IMR-90 (cell line): ENCODE measurements around the gene HSPB6. TPM values are rescaled to one million over a fixed set of nuclear protein-coding genes. Genes with fewer than 3 reads are reported as not detected.

ENCODE experiments used
- ATAC-seq: fragments of 200-7000 bp; cut with Tn5 transposase; 2 replicates; pipeline ENCODE4 v1.9.1; 2020; ENCODE audit warnings: low read depth, mild to moderate bottlenecking, moderate library complexity
- BruUV-seq: library from RNA; stranded (reverse); fragments of 400-500 nt; replicated peaks from 2 replicates; lab custom pipeline; 2021; lab: Mats Ljungman, UMichigan
- CTCF ChIA-PET: fragments of 300-600 bp; formaldehyde crosslinking; extraction: SDS; loops from one replicate; lab custom pipeline; 2021; ENCODE audit warnings: antibody characterized with exemption; lab: Yijun Ruan, JAX
- POLR2A ChIA-PET: fragments of 300-600 bp; sonication (Branson Sonifier 250); formaldehyde crosslinking; loops from one replicate; lab custom pipeline; 2022; ENCODE audit warnings: antibody characterized with exemption; ENCODE audit not compliant: unreplicated experiment; lab: Charles Lee
- DNase-seq: peaks from one replicate; pipeline ENCODE4 v3.0.0; 2013
- H2AFZ ChIP-seq: replicated peaks from 2 replicates; pipeline ENCODE3; 2013; ENCODE audit warnings: low read length, mild to moderate bottlenecking; ENCODE audit not compliant: poor library complexity
- H2AK5ac ChIP-seq: 2 replicates; pipeline ENCODE4 v1.6.1; 2013; ENCODE audit warnings: low read depth, low read length, inconsistent platforms
- H2AK9ac ChIP-seq: replicated peaks from 2 replicates; pipeline ENCODE3; 2013; ENCODE audit warnings: mild to moderate bottlenecking, low read depth, low read length, moderate library complexity; ENCODE audit not compliant: poor library complexity
- H2BK120ac ChIP-seq: 2 replicates; pipeline ENCODE4 v1.6.1; 2013; ENCODE audit warnings: low read depth, low read length, inconsistent platforms
- H2BK15ac ChIP-seq: 3 replicates; pipeline ENCODE4 v1.6.1; 2013; ENCODE audit warnings: low read depth, low read length, inconsistent platforms
- H2BK20ac ChIP-seq: 2 replicates; pipeline ENCODE4 v1.6.1; 2013; ENCODE audit warnings: low read depth, mild to moderate bottlenecking, inconsistent platforms, low read length, moderate library complexity
- H2BK5ac ChIP-seq: 2 replicates; pipeline ENCODE4 v1.6.1; 2013; ENCODE audit warnings: mild to moderate bottlenecking, low read depth, low read length, inconsistent platforms; ENCODE audit not compliant: poor library complexity, severe bottlenecking
- H3K14ac ChIP-seq: replicated peaks from 2 replicates; pipeline ENCODE4 v1.6.1; 2013; ENCODE audit warnings: low read depth, low read length, inconsistent platforms
- H3K18ac ChIP-seq: 2 replicates; pipeline ENCODE4 v1.6.1; 2013; ENCODE audit warnings: low read depth, low read length, control low read depth
- H3K23ac ChIP-seq: 2 replicates; pipeline ENCODE4 v1.6.1; 2013; ENCODE audit warnings: low read depth, low read length, inconsistent platforms
- H3K27ac ChIP-seq: 2 replicates; pipeline ENCODE4 v1.5.1; 2013; ENCODE audit warnings: mild to moderate bottlenecking, control low read depth, low read length; ENCODE audit not compliant: insufficient read depth
- H3K27me3 ChIP-seq: 2 replicates; pipeline ENCODE4 v1.6.1; 2013; ENCODE audit warnings: low read length; ENCODE audit not compliant: control insufficient read depth, insufficient read depth
- H3K36me3 ChIP-seq: 2 replicates; pipeline ENCODE4 v1.6.1; 2013; ENCODE audit warnings: low read length, mixed read lengths; ENCODE audit not compliant: control insufficient read depth, insufficient read depth
- H3K4ac ChIP-seq: 2 replicates; pipeline ENCODE4 v1.6.1; 2013; ENCODE audit warnings: low read depth, low read length, inconsistent platforms
- H3K4me1 ChIP-seq: 2 replicates; pipeline ENCODE4 v1.6.1; 2013; ENCODE audit warnings: low read length, mixed read lengths; ENCODE audit not compliant: control insufficient read depth, insufficient read depth
- H3K4me2 ChIP-seq: 2 replicates; pipeline ENCODE4 v1.6.1; 2013; ENCODE audit warnings: low read depth, mild to moderate bottlenecking, control low read depth, low read length, moderate library complexity
- H3K4me3 ChIP-seq: 2 replicates; pipeline ENCODE4 v1.5.1; 2013; ENCODE audit warnings: low read depth, mild to moderate bottlenecking, control low read depth, low read length, moderate library complexity; ENCODE audit not compliant: insufficient read depth
- H3K56ac ChIP-seq: 2 replicates; pipeline ENCODE4 v1.6.1; 2013; ENCODE audit warnings: low read length, inconsistent platforms; ENCODE audit not compliant: insufficient read depth; ENCODE audit errors: extremely low read depth
- H3K79me1 ChIP-seq, 2 experiments: 2 replicates each; pipeline ENCODE4 v1.6.1; 2013; ENCODE audit warnings: low read length in 2 of 2, inconsistent platforms in 1 of 2, low read depth in 1 of 2
- H3K9ac ChIP-seq: 2 replicates; pipeline ENCODE4 v1.6.1; 2013; ENCODE audit warnings: low read depth, low read length, control low read depth
- H3K9me1 ChIP-seq: 2 replicates; pipeline ENCODE4 v1.6.1; 2013; ENCODE audit warnings: low read length, inconsistent platforms; ENCODE audit not compliant: insufficient read depth
- H3K9me3 ChIP-seq: 2 replicates; pipeline ENCODE4 v1.6.1; 2013; ENCODE audit warnings: low read length; ENCODE audit not compliant: control insufficient read depth, insufficient read depth
- H4K20me1 ChIP-seq: 2 replicates; pipeline ENCODE4 v1.6.1; 2013; ENCODE audit warnings: low read length, inconsistent platforms; ENCODE audit not compliant: insufficient read depth
- H4K5ac ChIP-seq: 2 replicates; pipeline ENCODE4 v1.6.1; 2013; ENCODE audit warnings: mild to moderate bottlenecking, low read depth, low read length, control low read depth
- H4K8ac ChIP-seq, 2 experiments: 2 replicates each; pipeline ENCODE4 v1.6.1; 2013; ENCODE audit warnings: low read depth in 2 of 2, low read length in 2 of 2, control low read depth in 1 of 2, inconsistent platforms in 1 of 2
- H4K91ac ChIP-seq: 2 replicates; pipeline ENCODE4 v1.6.1; 2013; ENCODE audit warnings: low read depth, low read length, inconsistent platforms; ENCODE audit not compliant: insufficient read depth
- BHLHE40 ChIP-seq: fragments of 150-350 bp; IDR thresholded peaks from 2 replicates; pipeline ENCODE4 v1.6.1; 2016; ENCODE audit warnings: mild to moderate bottlenecking, low read depth, low read length
- CEBPB ChIP-seq: IDR thresholded peaks from 2 replicates; pipeline ENCODE4 v1.6.1; 2012; ENCODE audit warnings: low read depth, low read length, improper control_type of control experiment
- CTCF ChIP-seq: conservative IDR thresholded peaks from 2 replicates; pipeline ENCODE4 v1.5.1; 2012; ENCODE audit warnings: mild to moderate bottlenecking, low read depth, low read length, improper control_type of control experiment
- MAFK ChIP-seq: IDR thresholded peaks from 2 replicates; pipeline ENCODE4 v1.6.1; 2012; ENCODE audit warnings: low read depth, low read length, improper control_type of control experiment
- MAZ ChIP-seq: IDR thresholded peaks from 2 replicates; pipeline ENCODE4 v1.6.1; 2012; ENCODE audit warnings: low read depth, mild to moderate bottlenecking, low read length, improper control_type of control experiment, moderate library complexity, borderline replicate concordance
- MXI1 ChIP-seq: IDR thresholded peaks from 2 replicates; pipeline ENCODE4 v1.6.1; 2012; ENCODE audit warnings: low read depth, mild to moderate bottlenecking, low read length, moderate library complexity, borderline replicate concordance
- NFE2L2 ChIP-seq: fragments of 150-350 bp; IDR thresholded peaks from 2 replicates; pipeline ENCODE4 v1.6.1; 2016; ENCODE audit warnings: low read depth, mild to moderate bottlenecking, low read length
- POLR2A ChIP-seq: IDR thresholded peaks from 2 replicates; pipeline ENCODE4 v1.6.1; 2012; ENCODE audit warnings: mild to moderate bottlenecking, low read depth, low read length
- RCOR1 ChIP-seq: IDR thresholded peaks from 2 replicates; pipeline ENCODE4 v1.6.1; 2012; ENCODE audit warnings: mild to moderate bottlenecking, low read length, improper control_type of control experiment; ENCODE audit not compliant: insufficient replicate concordance
- SMC3 ChIP-seq: fragments of 150-350 bp; IDR thresholded peaks from 2 replicates; pipeline ENCODE4 v1.6.1; 2016; ENCODE audit warnings: low read depth, mild to moderate bottlenecking, antibody characterized with exemption, low read length, moderate library complexity
- WGBS, 2 experiments: methylation state at CpG; one replicate each; pipeline versions ENCODE4 v1.1.5 to v1.1.7; 2013; ENCODE audit warnings: missing lambda C conversion rate in 2 of 2; ENCODE audit not compliant: insufficient read length in 1 of 2; ENCODE audit errors: extremely low coverage in 2 of 2; 5-methylcytosine and 5-hydroxymethylcytosine counted together
- dilution Hi-C: fragments of 300-500 bp; cut with HindIII; formaldehyde crosslinking; loops from one replicate; pipeline ENCODE4 v1.14.3; 2018; ENCODE audit warnings: low sequenced_read_pairs; ENCODE audit not compliant: unreplicated experiment
- in situ Hi-C: fragments of 300-500 bp; cut with MboI; formaldehyde crosslinking; loops from 3 replicates; pipeline ENCODE4 v1.14.3; 2019; ENCODE audit warnings: low sequenced_read_pairs, inconsistent platforms, mixed read lengths
- intact Hi-C: fragments of 100-400 bp; cut with micrococcal nuclease; formaldehyde crosslinking; loops from 2 replicates; pipeline ENCODE4 v1.10.0; 2022
- polyA plus RNA-seq, 3 experiments: library from polyadenylated mRNA; depleted of rRNA; stranded (reverse); fragments of >200 nt; gene quantifications; 2 replicates each; pipeline ENCODE4 v1.2.3, GENCODE V29; 2012; ENCODE audit warnings: low replicate concordance in 1 of 3
- total RNA-seq: library from RNA; depleted of rRNA; stranded (reverse); fragments of >200 nt; gene quantifications from 2 replicates; pipeline ENCODE4 v1.2.3, GENCODE V29; 2012
- TF ChIP-seq, protein P1 (sequence below): fragments of 150-350 bp; IDR thresholded peaks from 2 replicates; pipeline ENCODE4 v1.6.1; 2017; ENCODE audit warnings: mild to moderate bottlenecking, antibody characterized with exemption, low read length, low read depth

HSPB6 gene
- total and polyA plus RNA-seq, 2 of the 4 experiments (the other 2 are of a cell fraction) = 5.7 to 206 TPM

- peaks cover 94% of the 10 kb centered on the region for H3K36me3 ChIP-seq
- H3K9me3 ChIP-seq = no peaks in the 10 kb centered on the region
- no peak overlapping the region for H2BK5ac ChIP-seq
- no peak overlapping the region for H3K4me3 ChIP-seq
- no peak overlapping the region for H2AK9ac ChIP-seq
- no peak overlapping the region for H4K91ac ChIP-seq
- H4K8ac ChIP-seq = no peak overlapping the region
- H3K14ac ChIP-seq = no peak overlapping the region
- no peak overlapping the region for H3K4me2 ChIP-seq
- no peak overlapping the region for H2AFZ ChIP-seq
- DNase-seq = no peak
- no peak for ATAC-seq
- WGBS, 2 experiments = 95% methylated on average over 15 of the region's 19 CpGs; no CpG with 5 or more reads in 1 of the 2 experiments
- no peak overlapping the region for H3K4ac ChIP-seq
- ChIA-PET POLR2A (no interaction called here), CTCF (no interaction called here)
- no peaks in the 10 kb centered on the region for H3K4me1 ChIP-seq
- H2BK20ac ChIP-seq = no peak overlapping the region
- peaks cover 17% of the 10 kb centered on the region for H4K20me1 ChIP-seq
- no peaks in the 10 kb centered on the region for H3K27me3 ChIP-seq
- H3K56ac ChIP-seq = no peak overlapping the region
- H3K9ac ChIP-seq = no peak overlapping the region
- TF ChIP-seq BHLHE40 (no peak), NFE2L2 (no peak), SMC3 (no peak), RCOR1 (no peak), MXI1 (no peak), POLR2A (no peak), CEBPB (no peak), CTCF (no peak), MAZ (no peak), MAFK (no peak)
- TF ChIP-seq, protein P1, sequence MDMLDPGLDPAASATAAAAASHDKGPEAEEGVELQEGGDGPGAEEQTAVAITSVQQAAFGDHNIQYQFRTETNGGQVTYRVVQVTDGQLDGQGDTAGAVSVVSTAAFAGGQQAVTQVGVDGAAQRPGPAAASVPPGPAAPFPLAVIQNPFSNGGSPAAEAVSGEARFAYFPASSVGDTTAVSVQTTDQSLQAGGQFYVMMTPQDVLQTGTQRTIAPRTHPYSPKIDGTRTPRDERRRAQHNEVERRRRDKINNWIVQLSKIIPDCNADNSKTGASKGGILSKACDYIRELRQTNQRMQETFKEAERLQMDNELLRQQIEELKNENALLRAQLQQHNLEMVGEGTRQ = no peak
- no peak overlapping the region for H3K27ac ChIP-seq
- H3K23ac ChIP-seq = no peak overlapping the region
- H3K18ac ChIP-seq = no peak overlapping the region
- in situ Hi-C loops = no loop called here
- no peak overlapping the region for H2BK120ac ChIP-seq
- no peaks in the 10 kb centered on the region for H3K9me1 ChIP-seq
- intact Hi-C loops = no loop called here
- H2BK15ac ChIP-seq = no peak overlapping the region
- no peak overlapping the region for H4K5ac ChIP-seq
- H3K79me1 ChIP-seq = peaks cover 10% of the 10 kb centered on the region in 2 experiments
- no peak overlapping the region for H2AK5ac ChIP-seq
- dilution Hi-C loops = no loop called here
- no TSS peak for BruUV-seq
Measured at GRCh38 chr19:35727956-35728706, 28.7 kb downstream of the HSPB6 start.
